Measurements from ENCODE around the gene ZNRD2.

Gene ZNRD2

GRCh38 chr11:65577756-65578109 lies 7.5 kb downstream of the ZNRD2 start:
- no peaks in the 10 kb centered on the region for H3K9me3 ChIP-seq (ENCODE audit: control insufficient read depth, insufficient read depth, low read depth, low read length)
- H3K4me3 ChIP-seq (ENCODE audit: low read depth, low read length) = no peak overlapping the region
- POLR2A ChIA-PET = interaction anchor here (0.9 to 1.3 kb wide), 2 partner anchors 9 to 17 kb away, joined by 3 read pairs; no protein-coding TSS in a partner anchor
- CTCF ChIA-PET = interaction anchor here (3.4 to 3.5 kb wide), 2 partner anchors 11 to 16 kb away, joined by 15 to 28 read pairs; no protein-coding TSS in a partner anchor
- H3K36me3 ChIP-seq (ENCODE audit: control insufficient read depth in 2 of 2, insufficient read depth in 1 of 2, low read length in 2 of 2) = peaks cover 0 to 14% of the 10 kb centered on the region in 2 experiments; a peak in 1 of 3 replicates
- peak; percentile 55; the same call in 1 of the 2 replicates for TF ChIP-seq ZNF223 (tag by site-specific recombination; IDR thresholded peaks at IDR 0.05)
- TF ChIP-seq ZNF366 (tag by site-specific recombination; conservative IDR thresholded peaks at IDR 0.05) = no peak
- H3K4me1 ChIP-seq (ENCODE audit: control insufficient read depth, insufficient read depth, low read length) = peaks cover 9% of the 10 kb centered on the region; the same call in 1 of the 2 replicates
- H3K27ac ChIP-seq (ENCODE audit: extremely low read depth, low read depth, low read length) = no peak overlapping the region

GRCh38 chr11:65578134-65578533 lies 7.9 kb downstream of the ZNRD2 start:
- CTCF ChIA-PET = interaction anchor here (3.4 to 3.5 kb wide), 2 partner anchors 10 to 16 kb away, joined by 15 to 28 read pairs; no protein-coding TSS in a partner anchor
- no peak overlapping the region for H3K27ac ChIP-seq (ENCODE audit: extremely low read depth, low read depth, low read length)
- H3K36me3 ChIP-seq (ENCODE audit: control insufficient read depth in 2 of 2, insufficient read depth in 1 of 2, low read length in 2 of 2) = peaks cover 0 to 14% of the 10 kb centered on the region in 2 experiments; a peak in 1 of 3 replicates
- H3K9me3 ChIP-seq (ENCODE audit: control insufficient read depth, insufficient read depth, low read depth, low read length) = no peaks in the 10 kb centered on the region
- peaks cover 9% of the 10 kb centered on the region; the same call in 1 of the 2 replicates for H3K4me1 ChIP-seq (ENCODE audit: control insufficient read depth, insufficient read depth, low read length)
- no peak overlapping the region for H3K4me3 ChIP-seq (ENCODE audit: low read depth, low read length)
- TF ChIP-seq TRIM28 (IDR thresholded peaks at IDR 0.05; ENCODE audit: borderline replicate concordance, low read length) (no peak), ZNF830 (tag by site-specific recombination; IDR thresholded peaks at IDR 0.05; ENCODE audit: low read depth) (no peak), ZNF549 (tag by site-specific recombination; IDR thresholded peaks at IDR 0.05) (no peak), ZNF677 (tag by site-specific recombination; IDR thresholded peaks at IDR 0.05) (no peak), ZNF600 (tag by site-specific recombination; IDR thresholded peaks at IDR 0.05) (no peak), ZNF114 (tag by site-specific recombination; IDR thresholded peaks at IDR 0.05) (no peak)
- POLR2A ChIA-PET = interaction anchor here (1.3 kb wide), 1 partner anchor 9 kb away, joined by 3 read pairs; no protein-coding TSS in a partner anchor

- H3K9me3 ChIP-seq (ENCODE audit: control insufficient read depth, insufficient read depth, low read depth, low read length) = no peaks in the 10 kb centered on the region
- no peak overlapping the region for H3K4me3 ChIP-seq (ENCODE audit: low read depth, low read length)
- ChIA-PET CTCF (interaction anchor here (0.7 to 3.5 kb wide), 2 partner anchors 10 to 55 kb away, joined by 6 to 28 read pairs; no protein-coding TSS in a partner anchor), POLR2A (no interaction called here)
- peaks cover 0 to 10% of the 10 kb centered on the region in 2 experiments; a peak in 1 of 3 replicates for H3K36me3 ChIP-seq (ENCODE audit: control insufficient read depth in 2 of 2, insufficient read depth in 1 of 2, low read length in 2 of 2)
- H3K27ac ChIP-seq (ENCODE audit: extremely low read depth, low read depth, low read length) = no peak overlapping the region
- TF ChIP-seq ZNF747 (tag by site-specific recombination; IDR thresholded peaks at IDR 0.05) = no peak
- peaks cover 7% of the 10 kb centered on the region; the same call in 1 of the 2 replicates for H3K4me1 ChIP-seq (ENCODE audit: control insufficient read depth, insufficient read depth, low read length)
Measured at GRCh38 chr11:65578667-65579066, 8.4 kb downstream of the ZNRD2 start.

DNA sequence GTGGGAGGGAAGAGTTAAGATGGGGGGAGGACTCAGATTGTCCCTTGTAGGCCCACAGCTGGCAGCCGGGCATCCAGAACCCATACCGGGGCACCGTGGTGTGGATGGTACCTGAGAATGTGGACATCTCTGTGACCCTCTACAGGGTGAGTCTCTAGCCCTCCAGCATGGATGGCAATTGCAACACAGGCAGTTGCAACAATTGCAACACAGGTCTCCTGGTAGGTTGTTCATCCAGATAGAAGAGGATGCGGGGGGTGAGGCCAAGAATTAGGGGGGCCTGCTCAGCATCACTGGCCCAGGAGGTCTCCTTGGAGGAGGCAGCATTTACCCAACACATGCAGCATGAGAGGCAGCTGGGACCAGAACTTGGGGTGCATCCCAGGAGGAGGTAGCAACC lies 9.0 kb downstream of the ZNRD2 start:
- ChIA-PET CTCF (interaction anchor here (0.6 to 0.7 kb wide), 2 partner anchors 42 to 54 kb away, joined by 3 to 6 read pairs; no protein-coding TSS in a partner anchor), POLR2A (interaction anchor here (0.7 kb wide), 1 partner anchor 224 kb away, joined by 4 read pairs; no protein-coding TSS in a partner anchor)
- H3K4me1 ChIP-seq (ENCODE audit: control insufficient read depth, insufficient read depth, low read length) = peaks cover 4% of the 10 kb centered on the region; the same call in 1 of the 2 replicates
- TF ChIP-seq ZNF658 (tag by site-specific recombination; IDR thresholded peaks at IDR 0.05) (no peak), ZBTB44 (tag by site-specific recombination; IDR thresholded peaks at IDR 0.05) (0 out of 2 replicates have a peak, but pooled peaks have one; percentile 23), ZNF621 (tag by site-specific recombination; IDR thresholded peaks at IDR 0.05) (no peak), ZNF223 (tag by site-specific recombination; IDR thresholded peaks at IDR 0.05) (no peak), ZNF366 (tag by site-specific recombination; conservative IDR thresholded peaks at IDR 0.05) (no peak), GLIS1 (tag by site-specific recombination; IDR thresholded peaks at IDR 0.05) (peak; percentile 18; the same call in 1 of the 2 replicates), ZNF558 (tag by site-specific recombination; IDR thresholded peaks at IDR 0.05) (no peak), OSR2 (tag by site-specific recombination; IDR thresholded peaks at IDR 0.05) (no peak)
- peaks cover 0 to 12% of the 10 kb centered on the region in 2 experiments; a peak in 1 of 3 replicates for H3K36me3 ChIP-seq (ENCODE audit: control insufficient read depth in 2 of 2, insufficient read depth in 1 of 2, low read length in 2 of 2)
- no peaks in the 10 kb centered on the region for H3K9me3 ChIP-seq (ENCODE audit: control insufficient read depth, insufficient read depth, low read depth, low read length)
- H3K4me3 ChIP-seq (ENCODE audit: low read depth, low read length) = no peak overlapping the region
- H3K27ac ChIP-seq (ENCODE audit: extremely low read depth, low read depth, low read length) = no peak overlapping the region
